GM12878 (cell line): ENCODE results near the gene NTN1.

ENCODE experiments used
- NFYB ChIP-seq: IDR thresholded peaks from 2 replicates; pipeline ENCODE4 v1.6.1; 2011; ENCODE audit warnings: low read depth, mild to moderate bottlenecking, low read length, improper control_type of control experiment, moderate library complexity; ENCODE audit not compliant: insufficient read depth
- POLR2A ChIP-seq: IDR thresholded peaks from 2 replicates; pipeline ENCODE4 v1.6.1; 2011; ENCODE audit warnings: low read depth, mild to moderate bottlenecking, low read length
- TF ChIP-seq, protein P1 (sequence below): fragments of 450-650 bp; conservative IDR thresholded peaks from 2 replicates; pipeline ENCODE4 v1.6.1; 2017; ENCODE audit warnings: mild to moderate bottlenecking, moderate library complexity

DNA sequence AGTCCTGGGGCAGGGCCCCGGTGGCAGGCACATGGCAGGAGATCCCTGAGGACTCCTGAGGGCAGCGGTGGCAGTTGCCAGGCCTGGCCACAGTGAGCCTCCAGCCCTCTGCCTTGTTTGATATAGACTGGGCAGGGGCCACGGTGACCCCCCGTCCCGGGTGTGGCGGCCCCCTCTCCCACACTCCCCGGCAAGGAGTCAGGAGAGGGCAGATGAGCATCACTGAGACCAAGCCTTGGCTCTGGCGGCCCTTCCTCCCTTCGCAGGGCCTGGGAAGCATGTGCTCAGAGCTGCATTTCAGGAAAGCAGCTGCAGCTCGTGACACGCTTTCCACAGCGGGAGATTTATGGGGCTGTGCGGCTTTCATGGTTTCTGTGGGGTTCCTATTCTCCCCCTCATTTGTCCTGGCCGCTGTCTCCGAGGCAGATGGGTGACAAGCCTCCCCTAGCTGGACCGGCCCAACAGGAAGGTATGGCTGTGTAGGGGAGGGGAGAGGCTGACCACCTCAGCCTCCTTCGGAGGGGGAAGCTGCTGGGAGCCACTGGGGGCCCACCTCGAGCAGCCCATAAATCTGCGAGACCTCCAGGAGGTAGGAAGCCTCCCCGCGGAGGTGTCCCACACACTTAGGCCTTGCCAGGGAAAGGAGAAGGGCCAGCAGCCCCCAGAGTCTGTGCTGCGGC is 211.4 kb downstream of the NTN1 start:
- TF ChIP-seq POLR2A (no peak), NFYB (no peak)
- TF ChIP-seq, protein P1, sequence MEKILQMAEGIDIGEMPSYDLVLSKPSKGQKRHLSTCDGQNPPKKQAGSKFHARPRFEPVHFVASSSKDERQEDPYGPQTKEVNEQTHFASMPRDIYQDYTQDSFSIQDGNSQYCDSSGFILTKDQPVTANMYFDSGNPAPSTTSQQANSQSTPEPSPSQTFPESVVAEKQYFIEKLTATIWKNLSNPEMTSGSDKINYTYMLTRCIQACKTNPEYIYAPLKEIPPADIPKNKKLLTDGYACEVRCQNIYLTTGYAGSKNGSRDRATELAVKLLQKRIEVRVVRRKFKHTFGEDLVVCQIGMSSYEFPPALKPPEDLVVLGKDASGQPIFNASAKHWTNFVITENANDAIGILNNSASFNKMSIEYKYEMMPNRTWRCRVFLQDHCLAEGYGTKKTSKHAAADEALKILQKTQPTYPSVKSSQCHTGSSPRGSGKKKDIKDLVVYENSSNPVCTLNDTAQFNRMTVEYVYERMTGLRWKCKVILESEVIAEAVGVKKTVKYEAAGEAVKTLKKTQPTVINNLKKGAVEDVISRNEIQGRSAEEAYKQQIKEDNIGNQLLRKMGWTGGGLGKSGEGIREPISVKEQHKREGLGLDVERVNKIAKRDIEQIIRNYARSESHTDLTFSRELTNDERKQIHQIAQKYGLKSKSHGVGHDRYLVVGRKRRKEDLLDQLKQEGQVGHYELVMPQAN, result no peak
